GM12874 (cell line): ENCODE measurements around the gene SH2D1B.

Experiments
- CTCF ChIP-seq: IDR thresholded peaks from 2 replicates; pipeline ENCODE4 v1.5.1; 2011; ENCODE audit warnings: low read depth, mild to moderate bottlenecking, control low read depth, low read length, moderate library complexity; ENCODE audit not compliant: insufficient read depth

Gene SH2D1B

GRCh38 chr1:162405800-162406199 is 6.1 kb downstream of the SH2D1B start:
- TF ChIP-seq CTCF, result no peak

DNA sequence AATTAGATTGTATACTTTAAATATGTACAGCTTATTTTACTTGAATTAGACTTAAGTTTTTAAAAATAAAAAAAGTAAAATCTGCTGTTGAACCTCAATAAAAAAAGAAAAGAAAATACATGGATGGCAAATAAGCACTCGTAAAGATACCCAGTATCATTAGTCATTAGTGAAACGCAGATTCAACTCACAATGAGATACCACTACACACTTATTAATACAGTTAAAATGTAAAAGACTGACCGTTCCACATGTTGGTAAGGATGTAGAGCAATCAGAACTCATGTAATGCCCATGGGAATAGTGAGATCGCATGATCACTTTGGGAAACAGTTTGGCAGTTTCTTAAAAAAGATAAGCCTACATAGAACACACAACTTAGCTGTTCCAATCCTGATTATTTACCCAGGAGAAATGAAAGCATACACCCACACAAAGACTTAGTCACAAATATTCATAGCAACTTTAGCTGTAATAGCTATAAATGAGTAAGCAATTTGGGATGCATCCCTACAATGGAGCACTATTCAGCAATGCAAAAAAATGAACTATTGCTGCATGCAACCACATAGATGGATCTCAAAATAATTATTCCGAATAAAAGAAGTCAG is 7.3 kb downstream of the SH2D1B start:
- TF ChIP-seq CTCF, result no peak

GRCh38 chr1:162400790-162401355 is 11.1 kb downstream of the SH2D1B start:
- no peak for TF ChIP-seq CTCF

- TF ChIP-seq CTCF, result no peak
Observed at GRCh38 chr1:162398999-162399580, 12.8 kb downstream of the SH2D1B start.

GRCh38 chr1:162397943-162398560 is 13.9 kb downstream of the SH2D1B start:
- TF ChIP-seq CTCF, result no peak

DNA sequence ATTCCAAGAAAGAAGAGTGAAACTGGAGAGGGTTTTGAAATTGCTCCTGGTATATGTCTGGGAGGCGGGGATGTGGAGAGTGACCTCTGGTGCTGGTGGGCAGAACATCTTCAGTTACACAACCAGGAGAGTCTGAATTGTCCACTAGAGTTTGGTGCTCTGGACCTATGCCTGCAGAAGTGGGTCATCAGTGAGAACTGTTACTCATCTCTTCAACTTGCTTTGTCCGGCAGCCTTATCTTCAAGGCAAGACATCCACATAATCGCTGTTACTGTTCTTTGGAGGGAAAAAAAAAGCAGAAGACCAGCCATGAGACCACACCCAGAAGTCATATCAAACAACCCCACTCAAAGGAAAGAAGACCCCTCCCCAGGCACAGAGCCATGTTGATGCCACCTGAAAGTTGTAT is 14.9 kb downstream of the SH2D1B start:
- TF ChIP-seq CTCF, result no peak

GRCh38 chr1:162396201-162396906 is 15.6 kb downstream of the SH2D1B start:
- no peak for TF ChIP-seq CTCF
